ENCODE data around the gene RABGAP1L. TPM values are rescaled to one million over a fixed set of nuclear protein-coding genes. Genes with fewer than 3 reads are reported as not detected.

RABGAP1L gene
- total and polyA plus RNA-seq, 2 donors (not counting 3 experiments of a cell fraction or from before 2014, with no cell fraction given), result 6.4 to 22.2 TPM

- H3K4me2 ChIP-seq (ENCODE audit: insufficient read depth, low read length), result no peak overlapping the region
- H3K36me3 ChIP-seq (ENCODE audit: control insufficient read depth in 2 of 2, extremely low read depth in 1 of 2, insufficient read depth in 2 of 2, low read length in 2 of 2), result no peaks in the 10 kb centered on the region
- no peaks in the 10 kb centered on the region for H3K9me3 ChIP-seq (replicated peaks; ENCODE audit: control insufficient read depth, insufficient read depth, low read length)
- no peaks in the 10 kb centered on the region for H3K27me3 ChIP-seq (ENCODE audit: control insufficient read depth in 2 of 2, insufficient read depth in 2 of 2, low read length in 2 of 2)
- no peak overlapping the region for H2AFZ ChIP-seq (ENCODE audit: low read depth, low read length)
- no peaks in the 10 kb centered on the region for H3K79me2 ChIP-seq (ENCODE audit: control insufficient read depth, insufficient read depth, low read length)
- dilution Hi-C loops (cut with MboI; ENCODE audit: extremely low pct_ligation_motif_present, low sequenced_read_pairs), result no loop called here
- ChIA-PET CTCF (no interaction called here), POLR2A (no interaction called here)
- intact Hi-C loops (cut with micrococcal nuclease), result no loop called here
- DNase-seq (ENCODE audit: low read depth, low spot score), result no peak
- no peaks in the 10 kb centered on the region for H4K20me1 ChIP-seq (replicated peaks; ENCODE audit: control insufficient read depth, extremely low read depth, insufficient read depth, low read length)
- H3K9me1 ChIP-seq (replicated peaks; ENCODE audit: control insufficient read depth, extremely low read depth, insufficient read depth, low read length), result no peaks in the 10 kb centered on the region
- TF ChIP-seq JUN (IDR thresholded peaks at IDR 0.05; ENCODE audit: borderline replicate concordance, insufficient read depth, insufficient read length, low read depth), result no peak
- TF ChIP-seq CTCF (IDR thresholded peaks at IDR 0.05; ENCODE audit: extremely low read depth in 1 of 2, insufficient read depth in 1 of 2, low read depth in 1 of 2, low read length in 2 of 2), result no peak
- H3K4me1 ChIP-seq (ENCODE audit: control insufficient read depth, extremely low read depth, insufficient read depth, low read length), result no peaks in the 10 kb centered on the region
- FAIRE-seq, result no peak
- H3K27ac ChIP-seq (ENCODE audit: insufficient read depth, low read depth, low read length), result no peak overlapping the region
- no peak overlapping the region for H3K4me3 ChIP-seq (replicated peaks in 1 of 3; ENCODE audit: insufficient read depth in 1 of 3, low read depth in 1 of 3, low read length in 3 of 3)
- no TSS peak for BruUV-seq (replicated peaks)
- H3K9ac ChIP-seq (replicated peaks; ENCODE audit: extremely low read depth, insufficient read depth, low read length), result no peak overlapping the region
Observed at GRCh38 chr1:174301295-174302077, 142.2 kb downstream of the RABGAP1L start.

GRCh38 chr1:174308604-174309003 is 149.3 kb downstream of the RABGAP1L start:
- Histone ChIP-seq H3K9me3 (replicated peaks; ENCODE audit: control insufficient read depth, insufficient read depth, low read length) (no peaks in the 10 kb centered on the region), H3K9ac (replicated peaks; ENCODE audit: extremely low read depth, insufficient read depth, low read length) (no peak overlapping the region), H2AFZ (ENCODE audit: low read depth, low read length) (no peak overlapping the region), H3K27ac (ENCODE audit: insufficient read depth, low read depth, low read length) (no peak overlapping the region), H3K9me1 (replicated peaks; ENCODE audit: control insufficient read depth, extremely low read depth, insufficient read depth, low read length) (no peaks in the 10 kb centered on the region), H3K79me2 (ENCODE audit: control insufficient read depth, insufficient read depth, low read length) (no peaks in the 10 kb centered on the region), H3K4me1 (ENCODE audit: control insufficient read depth, extremely low read depth, insufficient read depth, low read length) (no peaks in the 10 kb centered on the region), H3K4me3 (replicated peaks in 1 of 3; ENCODE audit: insufficient read depth in 1 of 3, low read depth in 1 of 3, low read length in 3 of 3) (no peak overlapping the region), H3K36me3 (ENCODE audit: control insufficient read depth in 2 of 2, extremely low read depth in 1 of 2, insufficient read depth in 2 of 2, low read length in 2 of 2) (no peaks in the 10 kb centered on the region), H3K27me3 (ENCODE audit: control insufficient read depth in 2 of 2, insufficient read depth in 2 of 2, low read length in 2 of 2) (no peaks in the 10 kb centered on the region), H4K20me1 (replicated peaks; ENCODE audit: control insufficient read depth, extremely low read depth, insufficient read depth, low read length) (no peaks in the 10 kb centered on the region), H3K4me2 (ENCODE audit: insufficient read depth, low read length) (no peak overlapping the region)
- no peak for DNase-seq (ENCODE audit: low read depth, low spot score)
- dilution Hi-C loops (cut with MboI; ENCODE audit: extremely low pct_ligation_motif_present, low sequenced_read_pairs) (no loop called here), intact Hi-C loops (cut with micrococcal nuclease) (no loop called here)
- TF ChIP-seq MYC (IDR thresholded peaks at IDR 0.05; ENCODE audit: low read depth, low read length) (no peak), JUN (IDR thresholded peaks at IDR 0.05; ENCODE audit: borderline replicate concordance, insufficient read depth, insufficient read length, low read depth) (no peak), POLR2AphosphoS5 (IDR thresholded peaks at IDR 0.05; ENCODE audit: insufficient read depth, low read depth, low read length) (no peak), EZH2 (IDR thresholded peaks at IDR 0.05; ENCODE audit: borderline replicate concordance, low read depth, low read length, severe bottlenecking) (no peak), POLR2A (IDR thresholded peaks at IDR 0.05; ENCODE audit: low read depth, low read length) (no peak), FOS (IDR thresholded peaks at IDR 0.05; ENCODE audit: borderline replicate concordance, insufficient read depth, low read length) (no peak), MAX (IDR thresholded peaks at IDR 0.05; ENCODE audit: insufficient read depth, insufficient read length) (no peak), CTCF (IDR thresholded peaks at IDR 0.05; ENCODE audit: extremely low read depth in 1 of 2, insufficient read depth in 1 of 2, low read depth in 1 of 2, low read length in 2 of 2) (no peak), GATA2 (IDR thresholded peaks at IDR 0.05; ENCODE audit: insufficient read depth, insufficient read length, low read depth, low read length) (no peak)
- CTCF ChIA-PET, result no interaction called here
- POLR2A ChIA-PET, result no interaction called here
- no TSS peak for BruUV-seq (replicated peaks)
- no peak for FAIRE-seq

Measured in endothelial cell of umbilical vein (primary cell).